ENCODE measurements around the gene PLA2G4E.

The PLA2G4E gene

GRCh38 chr15:41936155-41936554 is 84.7 kb downstream of the PLA2G4E start:
- no peak for DNase-seq (ENCODE audit: low read depth, low spot score)

GRCh38 chr15:41935566-41936020 is 85.2 kb downstream of the PLA2G4E start:
- DNase-seq (ENCODE audit: low read depth, low spot score) = no peak

GRCh38 chr15:41934843-41935242 is 86.0 kb downstream of the PLA2G4E start:
- DNase-seq (ENCODE audit: low read depth, low spot score) = peak; percentile 61

- no peak for DNase-seq (ENCODE audit: low read depth, low spot score)
These were observed 87.1 kb downstream of the PLA2G4E start for GRCh38 chr15:41933771-41934170.

- no peak for DNase-seq (ENCODE audit: low read depth, low spot score)
These were observed 87.5 kb downstream of the PLA2G4E start for GRCh38 chr15:41933326-41933725.

- no peak for DNase-seq (ENCODE audit: low read depth, low spot score)
These were observed 88.1 kb downstream of the PLA2G4E start for GRCh38 chr15:41932511-41933289.

- no peak for DNase-seq (ENCODE audit: low read depth, low spot score)
These were observed 88.7 kb downstream of the PLA2G4E start for GRCh38 chr15:41932101-41932500.
